T-helper 22 cell (primary cell): ENCODE data around the gene ZNF653.

Source experiments
- DNase-seq: peaks from one replicate; pipeline ENCODE4 v3.0.0-alpha.2; 2020; ENCODE audit warnings: low read depth

The ZNF653 gene

DNA sequence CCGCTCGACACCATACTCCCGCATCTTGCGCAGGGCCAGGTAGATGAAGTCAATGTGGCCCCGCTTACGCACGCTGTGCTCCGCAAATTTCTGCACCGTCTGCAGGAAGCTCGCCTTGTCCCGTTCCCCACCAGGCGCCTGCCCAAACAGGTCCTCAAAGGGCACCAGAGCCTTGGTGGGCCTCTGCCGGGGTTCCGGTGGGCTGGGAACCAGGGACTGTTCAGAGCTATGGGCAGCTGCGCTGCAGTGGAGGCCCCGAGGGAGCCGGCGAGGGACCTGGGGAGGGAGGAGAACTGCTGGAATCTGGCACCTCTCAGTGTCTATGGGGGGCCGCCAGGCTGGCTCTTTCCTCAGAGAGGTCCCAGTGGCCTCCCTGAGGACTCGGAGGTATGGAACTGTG lies 8.3 kb upstream of the ZNF653 start:
- DNase-seq: no peak

DNA sequence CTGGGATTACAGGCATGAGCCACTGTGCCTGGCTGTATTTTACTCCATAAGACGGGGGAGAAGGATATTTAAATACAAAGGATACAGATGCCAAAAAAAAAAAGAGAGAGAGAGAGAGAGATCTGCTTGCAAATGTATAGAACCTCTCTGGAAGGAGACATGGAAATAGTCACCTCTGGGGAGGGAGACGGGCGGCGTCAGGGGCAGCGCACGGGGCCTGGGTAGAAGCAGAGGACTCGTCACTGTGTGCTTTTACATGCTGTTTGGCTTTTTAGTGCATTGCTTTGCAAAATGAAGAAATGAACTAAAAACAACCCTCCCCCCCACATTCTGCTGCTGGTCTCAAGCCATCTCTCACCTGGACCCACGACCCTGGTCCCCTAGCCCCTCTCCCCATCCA lies 4.8 kb upstream of the ZNF653 start:
- no peak for DNase-seq

DNA sequence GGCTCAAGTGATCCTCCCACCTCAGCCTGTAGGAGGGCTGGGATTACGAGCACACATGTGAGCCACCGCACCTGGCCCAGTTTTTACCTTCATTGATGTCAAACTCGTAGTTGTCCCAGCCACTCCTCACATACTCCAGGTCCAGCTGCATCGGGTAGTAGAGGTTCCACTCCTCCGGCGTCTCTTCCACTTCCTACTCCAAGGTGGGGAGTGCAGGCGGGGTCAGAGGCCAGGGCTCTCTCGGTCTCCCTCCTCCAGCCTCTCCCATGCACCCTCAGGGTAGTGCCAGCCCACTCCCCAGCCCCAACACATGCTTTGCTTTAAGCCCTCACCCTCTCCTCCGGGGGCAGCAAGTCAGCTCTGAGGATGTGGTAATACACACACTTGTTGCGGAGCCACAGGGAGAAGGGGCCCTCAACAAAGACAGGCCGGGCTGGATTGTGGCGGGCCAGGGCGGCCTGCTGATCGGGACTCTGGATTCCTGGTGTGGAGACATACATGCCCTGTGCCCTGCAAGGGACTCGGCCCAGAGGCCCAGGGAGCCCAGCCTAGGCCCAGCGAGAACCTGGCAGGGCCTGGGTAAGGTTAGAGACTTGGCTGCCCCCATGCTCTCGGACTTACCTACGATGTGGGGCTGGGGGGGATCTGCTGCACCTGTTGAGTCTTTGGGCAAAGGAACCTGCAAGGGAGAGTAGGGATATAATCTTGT lies 1.9 kb upstream of the ZNF653 start:
- no peak for DNase-seq

DNA sequence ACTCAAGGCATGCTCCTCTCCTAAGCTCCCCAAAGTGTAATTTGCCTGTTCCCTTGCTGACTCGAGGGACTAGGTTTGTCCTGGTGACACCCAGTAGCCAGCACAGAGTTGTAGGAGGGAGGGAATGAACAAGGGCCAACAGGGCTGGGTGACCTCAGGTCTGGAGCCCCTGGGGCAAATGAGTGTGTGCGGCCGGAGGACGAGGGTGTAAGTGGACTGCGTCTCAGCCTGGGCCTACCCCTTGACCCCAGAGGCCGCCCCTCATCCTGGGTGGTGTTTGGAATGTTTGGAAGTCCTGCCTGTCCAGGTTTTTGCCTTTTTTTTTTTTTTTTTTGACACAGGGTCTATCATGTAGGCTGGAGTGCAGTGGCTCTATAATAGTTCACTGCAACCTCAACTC lies 1.3 kb upstream of the ZNF653 start:
- DNase-seq: no peak

DNA sequence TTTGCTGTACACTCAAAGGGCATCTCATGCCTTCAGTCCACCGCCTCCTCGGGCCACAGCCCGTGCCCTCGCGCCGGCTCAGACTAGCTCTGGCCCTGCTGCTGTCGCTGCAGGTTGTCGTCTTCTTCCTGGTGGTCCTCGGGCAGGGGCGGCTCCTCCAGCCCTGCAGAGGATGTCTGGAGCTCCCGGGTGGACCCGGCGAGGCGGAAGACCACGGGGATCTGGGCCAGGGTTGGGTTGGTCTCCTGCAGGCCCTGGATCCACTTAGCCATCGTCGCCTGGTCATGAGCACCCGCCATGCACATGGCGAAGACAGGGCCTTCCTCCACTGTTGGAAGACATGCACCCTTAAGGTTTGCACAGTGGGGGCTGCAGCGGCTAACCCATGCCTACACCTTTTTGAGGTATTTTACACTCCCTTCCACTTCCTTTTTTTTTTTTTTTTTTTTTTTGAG lies 489 bp upstream of the ZNF653 start:
- DNase-seq: no peak

DNA sequence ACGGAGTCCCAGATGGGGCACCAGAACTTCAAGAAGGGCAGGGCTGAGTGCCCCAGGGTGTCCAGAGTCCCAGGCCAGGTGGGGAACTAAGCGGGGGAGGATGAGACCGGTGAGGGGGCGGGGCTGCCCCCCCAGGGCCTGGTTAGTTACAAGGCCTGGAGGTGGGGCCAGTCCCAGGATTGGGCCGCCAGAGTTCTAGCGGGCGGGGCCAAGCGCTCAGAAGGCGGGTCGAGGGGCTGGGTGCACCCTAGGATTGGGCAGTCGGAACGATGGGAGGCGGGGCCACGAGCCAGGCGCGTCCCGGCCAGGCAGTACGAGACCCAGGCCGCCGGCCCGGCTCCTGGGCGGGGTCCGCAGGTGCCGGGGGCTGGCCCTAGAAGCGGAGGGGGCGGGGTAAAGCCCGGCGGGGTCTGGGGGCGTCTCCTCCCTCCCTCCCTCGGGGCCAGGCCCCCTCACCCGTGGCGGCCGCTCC lies 571 bp downstream of the ZNF653 start:
- peak; percentile 93 for DNase-seq

DNA sequence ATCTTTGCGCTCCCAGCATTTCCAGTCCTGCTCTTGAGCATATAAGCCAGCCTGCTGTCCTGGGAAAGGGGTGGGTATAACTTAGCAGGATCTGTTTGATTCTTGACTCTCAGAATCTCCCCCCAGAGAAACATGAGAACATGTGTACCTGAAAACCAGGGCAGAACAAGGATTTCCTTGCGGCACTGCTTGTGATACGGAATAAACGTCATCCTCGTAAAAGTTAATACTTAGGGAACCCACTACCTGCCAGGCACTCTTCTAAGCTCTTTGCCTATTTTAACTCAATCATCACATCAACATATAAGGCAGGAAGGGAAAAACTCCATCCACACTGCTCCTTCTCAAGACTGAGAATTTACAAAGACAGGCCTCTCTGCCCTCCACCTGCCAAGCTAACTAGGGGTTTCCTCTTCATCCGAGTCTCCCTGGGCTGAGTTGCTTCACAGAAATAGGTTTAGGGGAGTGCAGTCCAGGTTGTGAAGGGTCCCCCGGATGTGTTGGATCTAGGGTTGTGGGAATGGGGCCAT lies 1.1 kb downstream of the ZNF653 start:
- DNase-seq: no peak

DNA sequence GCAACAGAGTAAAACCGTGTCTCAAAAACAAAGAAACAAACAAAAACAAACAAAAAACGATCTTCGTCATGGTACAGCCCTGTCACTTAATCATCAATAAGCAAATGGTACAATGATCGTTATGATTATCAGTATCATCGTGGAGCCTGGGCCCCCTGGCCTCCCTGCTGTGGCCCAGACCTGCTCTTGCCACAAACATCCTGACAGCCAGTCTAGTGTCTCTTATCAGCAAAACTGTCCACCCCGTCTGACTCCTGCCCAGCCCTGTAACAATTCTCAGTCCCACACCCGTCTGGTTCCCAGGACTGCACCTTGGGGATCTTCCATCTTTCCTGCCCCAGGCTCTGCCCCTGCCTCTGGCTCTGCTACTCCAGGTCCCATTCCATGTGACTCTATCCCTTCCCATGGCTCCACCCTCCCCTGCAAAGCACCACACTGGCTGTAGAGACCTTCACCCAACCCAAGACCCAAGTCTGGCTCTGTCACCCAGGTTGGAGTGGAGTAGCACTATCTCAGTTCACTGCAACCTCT lies 5.7 kb downstream of the ZNF653 start:
- no peak for DNase-seq

DNA sequence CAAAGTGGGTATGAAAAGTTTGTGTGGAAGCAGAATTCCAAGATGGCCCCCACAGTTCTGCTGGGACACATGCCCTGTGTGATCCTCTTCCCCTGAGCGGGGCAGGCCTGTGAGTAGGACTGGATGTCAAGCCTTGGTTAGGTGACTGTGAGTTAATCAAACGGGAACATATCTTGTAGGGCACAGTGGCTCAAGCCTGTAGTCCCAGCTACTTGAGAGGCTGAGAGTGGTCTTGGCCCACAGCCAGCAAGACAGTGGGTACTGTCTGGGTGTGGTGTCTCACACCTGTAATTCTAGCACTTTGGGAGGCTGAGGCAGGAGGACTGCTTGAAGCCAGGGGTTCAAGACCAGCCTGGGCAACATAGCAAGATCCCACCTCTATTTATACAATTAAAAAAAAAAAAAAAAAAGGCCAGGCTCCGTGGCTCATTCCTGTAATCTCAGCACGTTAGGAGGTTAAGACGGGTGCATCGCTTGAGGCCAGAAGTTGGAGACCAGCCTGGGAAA lies 6.4 kb downstream of the ZNF653 start:
- DNase-seq: no peak

DNA sequence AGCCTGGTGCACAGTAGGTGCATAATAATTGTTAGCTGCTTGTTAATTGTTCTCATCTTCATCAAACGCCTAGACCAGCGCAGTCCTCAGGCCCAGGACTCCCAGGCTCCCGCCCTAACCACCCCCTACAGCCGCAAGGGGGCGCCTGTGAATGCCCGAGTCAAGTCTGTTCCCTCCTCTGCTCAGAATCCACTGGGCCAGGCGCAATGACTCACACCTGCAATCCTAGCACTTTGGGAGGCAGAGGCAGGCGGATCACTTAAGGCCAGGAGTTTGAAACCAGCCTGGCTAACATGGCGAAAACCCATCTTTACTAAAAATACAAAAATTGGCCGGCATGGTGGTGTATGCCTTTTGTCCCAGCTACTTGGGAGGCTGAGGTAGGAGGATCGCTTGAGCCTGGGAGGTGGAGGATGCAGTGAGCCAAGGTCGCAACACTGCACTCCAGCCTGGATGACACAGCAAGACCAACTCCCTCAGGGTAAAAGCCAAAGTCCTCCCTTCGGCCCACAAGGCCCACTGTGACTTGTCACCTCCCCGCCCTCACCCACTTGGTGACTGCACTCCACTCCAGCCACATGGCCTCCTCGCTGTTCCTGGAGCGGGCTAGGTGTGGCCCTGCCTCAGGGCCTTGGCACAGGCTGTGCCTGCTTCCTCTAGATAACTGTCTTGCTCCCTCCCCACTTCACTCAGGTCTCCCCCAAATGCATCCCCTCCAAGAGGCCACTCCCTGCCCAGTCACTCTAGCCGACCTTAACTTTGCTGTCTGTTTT lies 9.1 kb downstream of the ZNF653 start:
- DNase-seq: peak; percentile 20

DNA sequence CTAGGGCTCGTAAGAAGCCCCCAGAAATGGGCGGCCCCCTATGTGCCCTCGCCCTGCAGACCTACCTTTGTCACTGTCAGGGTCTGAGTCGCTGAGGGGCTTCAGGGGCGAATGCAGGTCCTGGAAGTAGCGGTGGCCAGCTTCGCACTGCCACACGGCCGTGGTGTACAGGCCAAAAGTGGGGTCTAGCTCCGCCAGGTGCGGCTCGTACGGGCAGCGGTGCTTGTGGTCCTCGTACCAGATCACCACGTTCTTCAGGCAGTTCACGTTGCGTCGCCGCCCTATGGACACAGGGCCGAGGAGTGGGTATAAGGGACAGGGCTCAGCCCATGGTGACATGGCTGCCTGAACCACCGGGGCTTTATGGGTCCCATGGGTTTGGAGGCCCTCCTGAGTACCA lies 9.8 kb downstream of the ZNF653 start:
- no peak for DNase-seq

DNA sequence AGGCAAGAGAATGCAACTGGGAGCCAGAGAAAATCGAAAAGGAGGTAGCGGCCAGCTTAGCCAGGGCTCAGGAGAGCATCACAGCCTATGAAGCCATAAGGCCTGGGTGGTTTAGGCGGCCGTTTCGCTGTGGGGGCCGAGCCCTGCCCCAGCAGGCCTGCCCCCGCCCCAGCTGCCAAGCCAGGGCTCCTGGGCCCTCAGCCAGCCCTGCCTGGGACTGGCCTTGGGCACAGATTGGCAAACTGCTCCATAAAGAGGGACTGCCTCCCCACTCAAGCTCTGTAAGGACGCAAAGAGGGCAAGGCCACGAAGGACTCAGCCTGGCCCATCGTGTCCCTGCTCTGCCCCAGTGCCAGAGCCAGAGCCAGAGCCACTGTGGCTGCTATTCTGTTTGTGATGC lies 10.2 kb downstream of the ZNF653 start:
- DNase-seq: no peak

DNA sequence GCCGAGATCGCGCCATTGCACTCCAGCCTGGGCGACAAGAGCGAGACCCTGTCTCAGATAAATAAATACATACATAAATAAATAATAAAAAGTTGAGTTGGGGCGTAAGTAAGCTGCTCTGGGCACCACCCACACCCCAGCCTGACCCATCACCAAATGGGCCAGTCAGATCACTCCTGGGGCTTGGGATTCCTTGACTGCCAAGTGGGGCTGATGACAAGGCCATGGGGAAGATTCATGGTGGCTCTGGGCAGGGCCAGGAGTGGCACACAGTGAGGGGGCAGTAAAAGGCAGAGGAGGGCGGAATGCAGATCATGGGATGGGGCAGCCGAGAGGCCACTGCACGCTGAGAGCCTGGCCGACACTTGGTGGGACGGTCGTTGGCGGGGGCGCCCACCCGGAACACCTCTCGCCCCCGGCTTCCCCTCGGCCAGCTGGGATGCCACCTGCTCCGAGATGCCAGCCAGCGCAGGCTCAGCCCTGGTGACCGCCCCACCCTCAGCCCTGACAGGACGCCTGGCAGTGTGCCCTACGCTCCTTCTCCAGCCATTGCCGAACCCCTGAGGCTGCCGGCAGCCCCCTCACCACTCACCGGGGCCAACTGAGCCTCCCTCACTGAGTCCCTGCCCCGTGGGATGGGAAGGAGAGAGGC lies 10.9 kb downstream of the ZNF653 start:
- no peak for DNase-seq

DNA sequence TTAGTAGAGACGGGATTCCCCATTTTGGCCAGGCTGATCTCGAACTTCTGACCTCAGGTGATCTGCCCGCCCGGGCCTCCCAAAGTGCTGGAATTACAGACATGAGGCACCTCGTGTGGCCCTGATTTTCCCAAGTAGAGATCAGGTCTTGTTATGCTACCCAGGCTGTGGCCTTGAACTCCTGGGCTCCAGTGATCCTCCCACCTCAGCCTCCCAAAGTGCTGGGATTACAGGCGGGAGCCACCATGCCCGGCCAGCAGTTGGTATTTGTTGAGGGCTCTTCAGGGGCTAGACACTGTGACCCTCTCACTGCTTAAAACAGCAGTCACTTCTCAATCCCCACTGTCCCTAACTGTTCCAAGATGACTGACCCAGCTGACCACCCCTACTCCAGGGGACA lies 16.3 kb downstream of the ZNF653 start:
- DNase-seq: no peak

DNA sequence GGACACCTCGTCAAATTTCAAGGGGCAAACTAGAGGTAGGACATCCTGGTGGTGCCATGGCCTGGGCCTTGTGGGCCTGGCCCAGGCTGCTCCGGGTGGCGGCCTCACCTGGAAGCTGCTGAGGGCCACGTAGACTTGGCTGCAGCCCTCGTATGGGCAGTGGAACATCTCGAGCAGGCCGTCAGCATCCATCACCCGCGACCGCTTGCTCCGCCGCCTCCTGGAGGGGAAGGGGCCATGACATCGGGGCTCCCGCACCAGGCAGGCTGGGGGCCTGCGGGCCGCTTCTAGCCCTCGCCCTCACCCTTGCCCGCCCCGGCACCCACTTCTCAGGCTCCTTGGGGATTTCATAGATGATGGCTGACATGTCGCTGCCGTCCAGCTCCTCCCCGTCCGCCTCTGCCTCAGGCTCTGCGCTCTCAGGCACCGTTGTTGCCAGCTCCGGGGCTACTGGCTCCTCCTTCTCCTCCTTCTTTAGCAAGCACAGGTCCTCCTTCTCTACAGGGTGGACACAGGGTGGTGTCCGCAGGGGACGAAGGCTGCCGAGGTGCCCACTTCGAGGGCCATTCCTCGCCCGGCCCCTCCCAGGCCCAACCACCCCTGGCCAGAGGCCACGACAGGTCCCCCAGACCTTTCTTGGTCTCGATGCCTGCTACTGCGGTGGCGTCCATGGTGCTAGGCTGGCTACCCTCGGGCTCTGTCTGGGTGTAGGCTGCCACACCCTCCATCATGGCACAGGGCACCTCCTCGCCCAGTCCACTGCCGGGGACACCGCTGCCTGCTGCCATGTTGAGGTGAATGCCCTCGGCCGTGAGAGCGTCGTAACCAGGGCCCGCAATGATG lies 18.8 kb downstream of the ZNF653 start:
- no peak for DNase-seq

DNA sequence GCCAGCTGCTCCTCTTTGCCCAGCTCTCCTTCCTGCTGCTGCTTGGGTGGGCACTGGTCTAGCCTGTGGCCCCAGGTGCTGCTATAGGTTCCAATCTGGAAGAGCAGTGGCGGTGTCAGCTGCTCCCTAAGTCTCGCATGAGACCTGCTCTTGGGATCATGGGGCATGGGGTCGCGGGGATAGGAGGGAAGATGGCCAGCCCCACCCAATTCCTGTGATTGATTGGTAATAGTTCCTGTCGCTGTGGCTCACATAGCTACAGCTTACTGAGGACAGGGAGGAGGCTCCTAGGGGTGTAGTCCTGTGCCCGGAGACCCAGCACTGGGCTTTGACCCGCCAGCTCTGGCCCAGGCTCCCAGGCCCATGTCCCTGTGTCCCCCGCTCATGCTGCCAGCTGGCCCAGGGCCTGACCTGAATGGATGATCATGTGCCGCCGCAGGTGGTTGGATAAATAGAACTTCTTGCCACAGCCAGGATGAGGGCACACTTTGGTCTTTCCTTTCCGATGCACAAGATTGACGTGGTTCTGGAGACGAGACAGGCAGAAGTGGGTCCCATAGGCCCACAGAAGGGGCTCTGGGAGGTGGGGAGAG lies 20.3 kb downstream of the ZNF653 start:
- no peak for DNase-seq

DNA sequence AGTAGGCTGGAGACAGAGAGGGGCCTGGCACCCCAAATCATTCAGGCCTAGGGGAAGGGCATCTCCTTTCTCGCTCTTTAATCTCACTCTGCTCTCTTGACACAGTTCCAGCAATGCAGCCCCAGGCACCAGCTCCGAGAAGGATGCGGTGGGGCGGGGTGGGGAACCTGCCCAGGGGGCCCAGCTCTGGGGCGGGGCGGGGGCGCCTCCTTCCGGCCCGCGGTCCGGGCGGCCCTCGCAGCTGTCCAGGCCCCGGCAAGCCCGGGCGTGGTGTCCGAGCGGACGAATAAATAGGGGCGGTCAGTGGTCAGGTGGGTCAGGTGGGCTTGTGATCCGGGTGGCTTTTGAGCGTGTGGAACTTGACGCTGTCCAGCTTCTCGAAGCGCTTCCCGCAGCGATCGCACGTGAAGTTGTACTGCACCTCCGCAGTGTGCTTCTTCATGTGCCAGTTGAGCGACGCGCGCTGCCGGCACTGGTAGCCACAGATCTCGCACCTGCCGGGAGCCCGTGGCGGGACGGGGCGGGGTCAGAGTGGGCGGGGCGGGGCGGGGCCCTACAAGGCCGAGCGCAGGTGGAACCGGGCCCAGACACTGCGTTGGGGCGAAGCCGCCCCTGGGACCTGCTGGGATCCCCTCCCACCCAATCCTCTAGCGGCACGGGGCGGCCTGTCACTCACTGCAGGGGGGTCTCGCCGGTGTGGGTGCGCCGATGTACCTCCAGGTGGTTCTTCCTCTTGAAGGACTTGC lies 22.1 kb downstream of the ZNF653 start:
- DNase-seq: no peak

DNA sequence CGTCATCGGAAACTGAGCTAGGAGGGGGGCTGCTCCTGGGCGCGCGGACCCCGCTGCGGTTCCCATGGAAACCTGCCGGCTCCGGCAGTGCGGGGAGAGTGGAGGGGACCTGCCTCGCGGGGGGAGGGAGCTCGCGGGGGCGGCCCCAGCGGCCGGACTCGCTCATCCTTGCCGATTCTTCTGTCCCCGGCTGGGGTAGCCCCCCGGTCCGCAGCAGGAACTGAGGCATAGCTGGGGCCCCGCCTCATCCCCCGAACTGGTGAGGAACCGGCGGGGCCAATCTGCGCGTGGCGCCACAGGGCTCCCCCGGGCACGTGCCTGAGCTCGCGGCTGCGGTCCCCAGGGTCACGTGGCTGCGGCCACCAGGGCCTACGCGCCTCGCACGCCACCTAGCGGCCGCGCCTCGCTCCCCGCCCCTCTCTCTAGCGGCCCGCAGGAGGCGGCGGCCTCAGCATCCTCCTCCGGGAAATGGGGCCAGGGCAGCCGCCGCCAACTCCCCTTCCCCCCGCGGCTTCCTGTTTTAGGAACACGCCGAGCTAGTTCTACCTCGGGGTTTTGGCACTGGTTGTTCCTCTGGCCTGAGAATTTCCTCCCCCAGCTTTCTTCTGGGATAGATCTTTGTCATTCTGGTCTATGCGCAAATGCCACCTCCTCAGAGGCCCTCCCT lies 23.1 kb downstream of the ZNF653 start:
- DNase-seq: peak; percentile 76

DNA sequence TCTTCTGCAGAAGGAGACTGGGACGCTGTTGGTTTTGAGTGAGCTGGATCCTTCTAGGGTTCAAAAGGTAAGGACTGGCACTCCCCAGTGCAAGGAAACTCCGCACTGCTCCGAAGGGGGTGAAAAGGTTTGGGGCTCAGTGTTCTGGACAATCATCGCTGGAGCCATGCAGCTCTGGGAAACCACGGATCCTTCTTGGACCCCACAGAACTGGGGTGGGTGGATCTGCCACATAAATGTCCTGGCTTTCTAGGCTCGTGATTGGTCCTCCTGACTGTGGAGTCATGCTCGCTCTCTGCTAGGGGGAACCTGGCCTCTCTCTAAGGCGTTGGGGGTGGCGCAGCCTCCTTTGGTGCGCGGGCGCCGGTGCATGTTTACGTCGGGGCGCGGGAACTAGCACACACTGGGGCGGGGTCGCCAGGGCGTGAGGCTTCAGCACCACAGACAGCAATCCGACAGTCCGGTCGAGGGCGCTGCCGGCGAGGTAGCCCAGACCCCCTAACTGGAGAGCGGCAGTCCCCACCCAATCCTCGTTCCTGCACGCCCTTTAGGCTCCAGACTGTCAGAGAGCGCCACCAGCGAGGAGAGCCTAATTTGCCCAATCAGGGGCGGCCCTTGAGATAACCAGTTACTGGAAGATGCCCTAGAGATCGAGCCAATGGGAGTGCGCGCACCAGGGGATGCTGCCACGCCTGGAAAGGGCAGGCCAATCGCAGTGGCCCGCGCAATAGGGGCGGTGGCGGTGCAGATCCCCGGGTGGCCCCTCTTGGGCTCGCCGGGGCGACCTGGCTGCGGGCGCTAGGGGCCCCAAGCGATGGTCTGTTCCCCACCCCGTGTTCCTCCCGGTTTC lies 23.9 kb downstream of the ZNF653 start:
- peak; percentile 44 for DNase-seq
